SK-N-SH (cell line): ENCODE data around the gene CEACAM3.

Experiments
- CHD2 ChIP-seq: fragments of 150-350 bp; IDR thresholded peaks from 2 replicates; pipeline ENCODE4 v1.6.1; 2018; ENCODE audit warnings: low read length; ENCODE audit not compliant: partially characterized antibody
- EP300 ChIP-seq, 2 experiments: IDR thresholded peaks; 2 replicates each; pipeline versions ENCODE4 v1.4.0 to v1.6.1; 2012; ENCODE audit warnings: borderline replicate concordance in 1 of 2, low read depth in 1 of 2, low read length in 1 of 2
- EZH2phosphoT487 ChIP-seq: fragments of 200-600 bp; sonication (generic); IDR thresholded peaks from 2 replicates; pipeline ENCODE4 v1.6.1; 2017; ENCODE audit warnings: low read depth, mixed run types, mild to moderate bottlenecking, antibody characterized with exemption, moderate library complexity, borderline replicate concordance
- FOSL2 ChIP-seq: IDR thresholded peaks from 2 replicates; pipeline ENCODE4 v1.4.0; 2012; ENCODE audit warnings: low read depth, mild to moderate bottlenecking, moderate library complexity, borderline replicate concordance
- GABPA ChIP-seq: IDR thresholded peaks from 2 replicates; pipeline ENCODE4 v1.4.0; 2012; ENCODE audit warnings: low read depth, mild to moderate bottlenecking
- MEF2A ChIP-seq: IDR thresholded peaks from 2 replicates; pipeline ENCODE4 v1.4.0; 2012; ENCODE audit warnings: low read depth, borderline replicate concordance
- POLR2AphosphoS5 ChIP-seq: IDR thresholded peaks from 2 replicates; pipeline ENCODE4 v1.6.1; 2012; ENCODE audit warnings: low read depth, low read length
- RCOR1 ChIP-seq: fragments of 150-350 bp; IDR thresholded peaks from 2 replicates; pipeline ENCODE4 v1.6.1; 2017; ENCODE audit warnings: antibody characterized with exemption, low read length
- SIN3A ChIP-seq: IDR thresholded peaks from 2 replicates; pipeline ENCODE4 v1.6.1; 2012; ENCODE audit warnings: low read depth, mild to moderate bottlenecking, low read length, moderate library complexity, borderline replicate concordance
- TAF1 ChIP-seq: IDR thresholded peaks from 2 replicates; pipeline ENCODE4 v1.6.1; 2012; ENCODE audit warnings: low read depth, mild to moderate bottlenecking, low read length, moderate library complexity, borderline replicate concordance
- TF ChIP-seq, protein P1 (sequence below): fragments of 200-600 bp; sonication (generic); IDR thresholded peaks from 2 replicates; pipeline ENCODE4 v1.6.1; 2017; ENCODE audit warnings: antibody characterized with exemption, mild to moderate bottlenecking, moderate library complexity
- TF ChIP-seq, protein P2 (sequence below): fragments of 150-350 bp; IDR thresholded peaks from 2 replicates; pipeline ENCODE4 v1.6.1; 2017; ENCODE audit warnings: antibody characterized with exemption, low read length, low read depth, borderline replicate concordance
- TF ChIP-seq, protein P3 (sequence below): IDR thresholded peaks from 2 replicates; pipeline ENCODE4 v1.4.0; 2012; ENCODE audit warnings: low read depth, borderline replicate concordance
- TF ChIP-seq, protein P4 (sequence below): IDR thresholded peaks from 2 replicates; pipeline ENCODE4 v1.4.0; 2012; ENCODE audit warnings: low read depth, borderline replicate concordance

DNA sequence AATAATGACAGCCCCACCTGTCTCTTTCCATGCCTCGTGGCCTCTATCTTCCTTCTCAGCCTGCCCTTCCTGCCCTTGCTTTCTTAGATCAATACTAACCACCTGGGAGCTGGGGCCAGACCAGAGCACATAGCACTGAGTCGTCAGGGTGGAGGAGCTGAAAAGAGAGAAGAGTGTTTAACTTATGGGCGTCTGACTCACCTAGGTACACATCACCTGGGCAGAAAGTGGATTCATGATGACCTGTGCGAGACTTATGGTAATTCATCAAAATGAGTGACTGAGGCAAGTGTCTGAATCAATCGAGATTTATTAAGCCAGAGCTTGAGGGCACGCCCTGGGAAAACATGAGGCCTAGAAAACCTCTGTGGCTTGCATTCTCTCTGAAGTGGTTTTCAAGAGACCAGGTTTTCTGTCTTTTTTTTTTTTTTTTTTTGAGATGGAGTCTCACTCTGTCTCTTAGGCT, 21.8 kb upstream of the CEACAM3 start:
- TF ChIP-seq CHD2 (no peak), MEF2A (no peak), POLR2AphosphoS5 (no peak), EZH2phosphoT487 (no peak), RCOR1 (no peak), EP300 (IDR thresholded peaks at IDR 0.05; ENCODE audit: borderline replicate concordance in 1 of 2, low read depth in 1 of 2, low read length in 1 of 2) (no peak), SIN3A (no peak), FOSL2 (no peak), TAF1 (no peak), GABPA (no peak)
- TF ChIP-seq, protein P1, sequence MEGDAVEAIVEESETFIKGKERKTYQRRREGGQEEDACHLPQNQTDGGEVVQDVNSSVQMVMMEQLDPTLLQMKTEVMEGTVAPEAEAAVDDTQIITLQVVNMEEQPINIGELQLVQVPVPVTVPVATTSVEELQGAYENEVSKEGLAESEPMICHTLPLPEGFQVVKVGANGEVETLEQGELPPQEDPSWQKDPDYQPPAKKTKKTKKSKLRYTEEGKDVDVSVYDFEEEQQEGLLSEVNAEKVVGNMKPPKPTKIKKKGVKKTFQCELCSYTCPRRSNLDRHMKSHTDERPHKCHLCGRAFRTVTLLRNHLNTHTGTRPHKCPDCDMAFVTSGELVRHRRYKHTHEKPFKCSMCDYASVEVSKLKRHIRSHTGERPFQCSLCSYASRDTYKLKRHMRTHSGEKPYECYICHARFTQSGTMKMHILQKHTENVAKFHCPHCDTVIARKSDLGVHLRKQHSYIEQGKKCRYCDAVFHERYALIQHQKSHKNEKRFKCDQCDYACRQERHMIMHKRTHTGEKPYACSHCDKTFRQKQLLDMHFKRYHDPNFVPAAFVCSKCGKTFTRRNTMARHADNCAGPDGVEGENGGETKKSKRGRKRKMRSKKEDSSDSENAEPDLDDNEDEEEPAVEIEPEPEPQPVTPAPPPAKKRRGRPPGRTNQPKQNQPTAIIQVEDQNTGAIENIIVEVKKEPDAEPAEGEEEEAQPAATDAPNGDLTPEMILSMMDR = no peak
- TF ChIP-seq, protein P2, sequence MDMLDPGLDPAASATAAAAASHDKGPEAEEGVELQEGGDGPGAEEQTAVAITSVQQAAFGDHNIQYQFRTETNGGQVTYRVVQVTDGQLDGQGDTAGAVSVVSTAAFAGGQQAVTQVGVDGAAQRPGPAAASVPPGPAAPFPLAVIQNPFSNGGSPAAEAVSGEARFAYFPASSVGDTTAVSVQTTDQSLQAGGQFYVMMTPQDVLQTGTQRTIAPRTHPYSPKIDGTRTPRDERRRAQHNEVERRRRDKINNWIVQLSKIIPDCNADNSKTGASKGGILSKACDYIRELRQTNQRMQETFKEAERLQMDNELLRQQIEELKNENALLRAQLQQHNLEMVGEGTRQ = no peak
- TF ChIP-seq, protein P3, sequence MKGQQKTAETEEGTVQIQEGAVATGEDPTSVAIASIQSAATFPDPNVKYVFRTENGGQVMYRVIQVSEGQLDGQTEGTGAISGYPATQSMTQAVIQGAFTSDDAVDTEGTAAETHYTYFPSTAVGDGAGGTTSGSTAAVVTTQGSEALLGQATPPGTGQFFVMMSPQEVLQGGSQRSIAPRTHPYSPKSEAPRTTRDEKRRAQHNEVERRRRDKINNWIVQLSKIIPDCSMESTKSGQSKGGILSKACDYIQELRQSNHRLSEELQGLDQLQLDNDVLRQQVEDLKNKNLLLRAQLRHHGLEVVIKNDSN = no peak
- TF ChIP-seq, protein P4, sequence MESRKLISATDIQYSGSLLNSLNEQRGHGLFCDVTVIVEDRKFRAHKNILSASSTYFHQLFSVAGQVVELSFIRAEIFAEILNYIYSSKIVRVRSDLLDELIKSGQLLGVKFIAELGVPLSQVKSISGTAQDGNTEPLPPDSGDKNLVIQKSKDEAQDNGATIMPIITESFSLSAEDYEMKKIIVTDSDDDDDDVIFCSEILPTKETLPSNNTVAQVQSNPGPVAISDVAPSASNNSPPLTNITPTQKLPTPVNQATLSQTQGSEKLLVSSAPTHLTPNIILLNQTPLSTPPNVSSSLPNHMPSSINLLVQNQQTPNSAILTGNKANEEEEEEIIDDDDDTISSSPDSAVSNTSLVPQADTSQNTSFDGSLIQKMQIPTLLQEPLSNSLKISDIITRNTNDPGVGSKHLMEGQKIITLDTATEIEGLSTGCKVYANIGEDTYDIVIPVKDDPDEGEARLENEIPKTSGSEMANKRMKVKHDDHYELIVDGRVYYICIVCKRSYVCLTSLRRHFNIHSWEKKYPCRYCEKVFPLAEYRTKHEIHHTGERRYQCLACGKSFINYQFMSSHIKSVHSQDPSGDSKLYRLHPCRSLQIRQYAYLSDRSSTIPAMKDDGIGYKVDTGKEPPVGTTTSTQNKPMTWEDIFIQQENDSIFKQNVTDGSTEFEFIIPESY = no peak
